Endothelial cell of hepatic sinusoid (primary cell): ENCODE results near the gene SLITRK2.

Experiments used
- in situ Hi-C: cut with HindIII; loops from 2 replicates; pipeline ENCODE4 v1.10.0; 2017; ENCODE audit warnings: low sequenced_read_pairs

The SLITRK2 gene, protein sequence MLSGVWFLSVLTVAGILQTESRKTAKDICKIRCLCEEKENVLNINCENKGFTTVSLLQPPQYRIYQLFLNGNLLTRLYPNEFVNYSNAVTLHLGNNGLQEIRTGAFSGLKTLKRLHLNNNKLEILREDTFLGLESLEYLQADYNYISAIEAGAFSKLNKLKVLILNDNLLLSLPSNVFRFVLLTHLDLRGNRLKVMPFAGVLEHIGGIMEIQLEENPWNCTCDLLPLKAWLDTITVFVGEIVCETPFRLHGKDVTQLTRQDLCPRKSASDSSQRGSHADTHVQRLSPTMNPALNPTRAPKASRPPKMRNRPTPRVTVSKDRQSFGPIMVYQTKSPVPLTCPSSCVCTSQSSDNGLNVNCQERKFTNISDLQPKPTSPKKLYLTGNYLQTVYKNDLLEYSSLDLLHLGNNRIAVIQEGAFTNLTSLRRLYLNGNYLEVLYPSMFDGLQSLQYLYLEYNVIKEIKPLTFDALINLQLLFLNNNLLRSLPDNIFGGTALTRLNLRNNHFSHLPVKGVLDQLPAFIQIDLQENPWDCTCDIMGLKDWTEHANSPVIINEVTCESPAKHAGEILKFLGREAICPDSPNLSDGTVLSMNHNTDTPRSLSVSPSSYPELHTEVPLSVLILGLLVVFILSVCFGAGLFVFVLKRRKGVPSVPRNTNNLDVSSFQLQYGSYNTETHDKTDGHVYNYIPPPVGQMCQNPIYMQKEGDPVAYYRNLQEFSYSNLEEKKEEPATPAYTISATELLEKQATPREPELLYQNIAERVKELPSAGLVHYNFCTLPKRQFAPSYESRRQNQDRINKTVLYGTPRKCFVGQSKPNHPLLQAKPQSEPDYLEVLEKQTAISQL

DNA sequence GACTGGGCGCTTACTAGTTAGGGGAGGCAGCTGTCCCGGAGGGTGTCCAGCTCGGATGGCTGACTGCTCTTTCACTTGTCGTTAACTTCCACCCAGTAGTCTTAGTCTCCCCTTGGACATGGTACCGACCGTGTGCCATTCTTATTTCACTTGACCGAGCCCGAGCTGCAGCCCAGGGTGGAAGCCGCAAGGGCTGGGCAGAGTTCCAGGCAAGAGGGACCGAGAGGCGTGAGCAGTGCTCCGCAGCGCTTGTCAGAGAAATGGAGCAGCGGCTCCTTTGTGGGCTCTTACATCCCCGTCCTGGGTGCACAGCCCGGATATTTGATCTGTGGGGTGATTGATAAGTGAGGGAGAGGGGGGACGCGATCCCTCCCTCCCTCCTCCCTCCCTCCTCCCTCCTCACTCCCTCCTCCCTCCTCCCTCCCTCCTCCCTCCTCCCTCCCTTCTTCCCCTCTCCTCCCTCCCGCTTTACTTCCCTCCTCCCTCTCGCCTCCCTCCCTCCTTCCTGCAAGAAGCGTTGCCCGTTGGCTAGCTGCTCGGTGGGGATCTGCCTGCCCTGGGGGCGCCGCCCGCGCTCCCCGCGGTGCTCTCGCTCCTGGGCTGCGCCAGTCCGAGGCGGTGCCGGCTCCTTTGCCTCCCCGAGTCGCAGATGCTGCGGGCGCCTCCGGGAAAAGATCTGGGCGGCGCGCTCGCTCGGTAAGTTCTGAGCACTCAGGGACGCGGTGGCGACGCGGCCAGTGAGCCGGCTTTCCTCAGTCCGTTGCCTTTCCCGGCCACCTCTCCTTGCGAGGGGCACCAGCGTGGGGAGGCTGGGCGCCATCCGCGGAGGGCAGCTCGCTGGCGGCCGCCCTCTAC, at the start of gene SLITRK2:
Gene SLITRK2 (plus strand): TSS at position 499 of the 855 bp plus-strand sequence. CDS start 4,597 bp downstream, outside the sequence.
- in situ Hi-C loops: no loop called here

DNA sequence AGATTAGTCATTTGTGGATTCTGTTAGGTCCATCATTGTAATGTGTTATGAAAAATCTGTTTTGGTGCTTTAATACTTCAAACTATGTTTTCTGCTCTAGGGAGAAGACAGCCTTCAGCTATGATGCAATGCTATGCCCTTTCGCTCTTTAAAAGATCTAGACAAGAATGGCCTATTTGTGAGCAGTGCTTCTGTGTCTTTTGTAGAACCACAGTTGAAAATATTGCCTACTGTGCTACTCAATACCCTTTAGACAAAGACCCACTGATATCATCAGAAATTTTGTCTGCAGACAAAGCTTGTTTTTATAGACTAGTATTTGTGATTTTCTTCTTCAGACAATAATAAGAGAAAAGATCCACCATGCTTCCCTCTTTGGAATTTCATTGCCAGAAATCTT, 44.6 kb upstream of the SLITRK2 start:
- in situ Hi-C loops: no loop called here

DNA sequence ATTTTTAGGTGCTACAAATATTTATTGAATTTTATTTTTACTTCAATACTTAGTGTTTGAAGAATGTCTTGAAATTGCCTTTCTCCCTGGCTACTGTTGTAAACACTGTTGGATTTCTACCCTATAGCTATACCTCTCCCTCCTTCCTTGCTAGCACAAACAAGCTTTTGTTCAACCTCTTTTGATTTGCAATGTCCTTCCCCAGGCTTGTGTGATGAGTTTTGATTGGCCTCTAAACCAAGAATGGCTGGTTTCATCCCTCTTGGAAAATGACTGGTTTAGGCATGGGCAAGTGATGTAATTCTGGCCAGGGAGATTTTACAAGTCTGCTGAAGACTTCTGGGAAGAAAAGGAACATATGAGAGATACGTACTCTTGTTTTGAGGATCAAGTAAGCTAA, 25.3 kb upstream of the SLITRK2 start:
- in situ Hi-C loops: no loop called here

DNA sequence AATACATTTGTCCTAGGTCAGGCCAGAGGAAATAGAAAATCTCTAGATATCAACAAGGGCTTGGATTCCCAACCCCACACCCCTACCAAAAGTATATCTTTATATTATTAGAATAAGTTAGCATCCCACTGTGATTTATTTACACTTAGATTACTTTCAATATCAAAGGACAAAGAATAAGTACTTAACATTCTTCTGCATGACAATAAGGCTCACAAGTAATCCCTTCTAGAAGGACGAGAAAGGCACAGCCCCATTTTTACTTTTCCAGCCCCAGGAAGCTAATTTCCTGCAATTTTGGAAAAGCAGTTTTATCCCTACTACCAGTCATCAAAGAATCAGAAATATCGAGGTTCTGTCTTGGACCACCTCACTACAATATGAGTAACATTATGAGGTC, 14.1 kb upstream of the SLITRK2 start:
- in situ Hi-C loops: no loop called here

DNA sequence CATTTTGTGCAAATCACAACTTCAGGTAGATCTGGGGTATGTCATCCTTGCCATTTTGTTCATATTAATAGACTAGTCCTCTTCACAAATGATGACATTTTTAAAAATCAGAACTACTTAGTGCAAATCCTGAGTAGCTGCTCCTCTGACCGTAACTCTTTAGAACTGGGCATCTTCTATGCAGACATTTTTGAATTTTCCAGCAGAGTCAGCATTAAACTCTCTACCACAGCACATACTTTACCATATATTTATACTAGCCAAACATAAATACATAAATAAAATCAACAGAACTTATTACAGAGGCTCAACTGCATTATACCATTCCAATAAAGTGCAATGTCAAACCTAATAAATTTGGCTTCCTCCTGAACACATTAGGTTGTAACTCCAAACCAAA, 4.5 kb upstream of the SLITRK2 start:
- in situ Hi-C loops: no loop called here

DNA sequence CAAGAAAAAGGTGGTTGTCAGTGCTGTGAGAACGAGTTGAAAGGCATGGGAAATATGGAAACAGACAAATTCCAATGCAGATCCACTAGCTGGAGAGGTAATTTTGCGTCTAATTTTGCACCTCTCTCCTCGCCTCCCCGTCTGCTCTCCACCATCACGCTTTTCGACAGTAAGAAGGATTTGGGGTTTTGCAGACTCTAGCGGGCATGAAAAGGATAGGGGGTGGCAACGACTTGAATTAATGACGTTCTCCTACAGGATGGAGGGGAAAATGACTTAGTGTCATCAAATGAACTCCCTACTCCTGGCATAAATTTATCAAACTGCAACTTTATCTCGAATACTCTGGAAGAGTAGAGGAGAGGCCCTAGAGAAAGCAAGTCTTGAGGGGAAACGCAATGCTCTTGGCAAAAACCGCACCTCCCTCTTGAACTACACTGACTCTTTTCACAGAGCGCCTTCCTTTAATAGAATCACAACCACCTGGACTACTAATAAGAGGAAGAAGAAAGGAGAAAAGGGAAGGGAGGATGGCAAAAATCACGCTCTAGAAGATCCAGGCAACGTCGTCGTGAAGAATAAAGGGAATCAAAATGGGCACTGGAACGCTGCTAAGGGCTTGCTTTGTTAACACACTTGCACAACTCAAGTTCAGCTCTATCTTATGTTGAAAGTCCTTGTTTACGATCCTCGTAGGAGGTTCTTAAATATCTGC, 871 bp upstream of the SLITRK2 start:
- in situ Hi-C loops: no loop called here

DNA sequence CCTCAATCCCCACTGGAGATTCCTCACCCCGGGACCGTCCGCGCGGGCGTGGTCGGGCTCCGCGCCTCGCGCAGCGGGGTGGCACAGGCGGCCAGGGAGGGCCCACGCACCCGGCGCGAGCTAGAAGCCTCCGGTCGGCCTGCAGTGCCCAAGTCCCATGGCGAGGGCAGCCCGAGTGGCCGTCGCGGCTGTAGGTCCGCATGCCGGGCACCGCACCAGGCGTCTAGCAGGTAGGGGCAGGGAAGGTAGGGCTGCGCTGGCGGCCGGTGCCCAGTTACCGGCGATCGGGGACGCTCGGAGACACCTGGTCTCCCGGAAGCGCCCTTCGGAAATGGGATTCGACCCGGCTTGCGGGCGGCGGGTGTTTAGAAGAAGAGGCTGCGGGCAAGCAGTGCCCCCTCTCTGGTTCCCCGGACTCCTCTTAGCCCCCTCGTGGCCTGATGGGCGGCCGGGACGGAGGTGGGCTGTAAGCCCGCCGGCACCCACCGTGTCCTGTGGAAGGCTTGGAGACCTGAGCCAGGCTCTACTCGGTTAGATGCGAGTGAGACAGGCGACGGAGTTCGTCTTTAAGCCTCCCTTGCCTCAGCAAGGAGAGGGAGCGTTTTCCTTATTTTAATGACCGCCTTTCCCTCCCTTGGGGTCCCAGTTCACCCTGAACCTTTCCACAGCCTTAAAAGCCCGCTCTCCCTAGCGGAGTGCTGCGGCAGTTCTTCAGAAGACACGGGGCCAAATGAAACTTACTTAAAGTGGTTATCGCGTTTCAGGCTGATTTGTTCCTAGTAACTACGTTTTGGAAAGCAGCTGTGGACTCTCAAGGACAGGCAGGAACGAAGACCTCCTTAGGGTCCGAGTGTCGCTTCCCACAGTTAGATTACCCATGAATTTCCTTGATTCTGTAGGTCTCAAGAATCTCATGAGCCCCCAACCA, 821 bp downstream of the SLITRK2 start:
- in situ Hi-C loops: no loop called here

DNA sequence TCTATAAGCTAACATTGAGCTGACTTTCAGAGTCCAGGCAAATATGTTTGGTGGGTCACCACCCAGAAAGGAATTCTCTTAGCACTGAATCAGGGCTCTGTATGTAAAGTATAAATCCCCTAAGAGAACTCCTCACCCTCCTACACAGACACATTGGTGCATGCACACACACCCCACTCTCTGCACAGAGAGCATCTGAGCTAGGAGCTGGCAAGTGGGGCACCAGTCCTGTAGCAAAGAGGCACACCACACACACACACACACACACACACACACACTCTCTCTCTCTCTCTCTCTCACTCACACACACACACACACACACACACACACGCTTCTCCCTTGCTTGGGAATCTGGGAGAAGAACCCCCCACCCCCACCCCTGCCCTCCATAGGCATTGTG, 3.2 kb downstream of the SLITRK2 start:
- in situ Hi-C loops: no loop called here

DNA sequence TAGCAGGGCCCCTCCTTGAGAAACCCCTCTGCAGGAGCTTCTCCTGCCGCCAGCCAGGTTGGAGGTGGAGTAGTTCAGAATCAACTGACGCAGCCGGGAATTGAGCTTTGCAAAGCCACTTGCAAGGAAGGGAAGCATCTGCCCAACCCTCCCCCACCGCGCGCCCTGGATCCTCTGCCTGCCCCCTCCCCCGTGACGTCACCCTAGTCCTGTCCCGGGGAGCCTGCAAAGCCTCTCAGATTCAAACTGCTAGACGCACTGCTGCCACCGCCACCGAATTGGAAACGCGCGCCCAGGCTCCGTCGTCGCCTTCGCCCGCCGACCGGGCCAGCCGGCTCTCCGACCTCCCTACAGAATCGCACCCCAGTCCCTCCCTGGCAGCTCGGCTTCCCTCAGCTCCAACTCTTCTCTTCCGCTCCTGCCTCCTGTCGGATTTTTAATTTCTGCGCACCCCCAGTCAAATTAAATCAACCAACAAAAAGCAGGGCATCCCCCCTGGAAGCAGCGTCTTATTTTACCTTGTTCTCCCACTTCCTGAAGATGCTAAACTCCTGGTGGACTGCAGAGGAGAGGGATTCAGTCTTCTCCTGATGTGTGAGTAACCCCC, 3.8 kb downstream of the SLITRK2 start:
- in situ Hi-C loops: no loop called here

DNA sequence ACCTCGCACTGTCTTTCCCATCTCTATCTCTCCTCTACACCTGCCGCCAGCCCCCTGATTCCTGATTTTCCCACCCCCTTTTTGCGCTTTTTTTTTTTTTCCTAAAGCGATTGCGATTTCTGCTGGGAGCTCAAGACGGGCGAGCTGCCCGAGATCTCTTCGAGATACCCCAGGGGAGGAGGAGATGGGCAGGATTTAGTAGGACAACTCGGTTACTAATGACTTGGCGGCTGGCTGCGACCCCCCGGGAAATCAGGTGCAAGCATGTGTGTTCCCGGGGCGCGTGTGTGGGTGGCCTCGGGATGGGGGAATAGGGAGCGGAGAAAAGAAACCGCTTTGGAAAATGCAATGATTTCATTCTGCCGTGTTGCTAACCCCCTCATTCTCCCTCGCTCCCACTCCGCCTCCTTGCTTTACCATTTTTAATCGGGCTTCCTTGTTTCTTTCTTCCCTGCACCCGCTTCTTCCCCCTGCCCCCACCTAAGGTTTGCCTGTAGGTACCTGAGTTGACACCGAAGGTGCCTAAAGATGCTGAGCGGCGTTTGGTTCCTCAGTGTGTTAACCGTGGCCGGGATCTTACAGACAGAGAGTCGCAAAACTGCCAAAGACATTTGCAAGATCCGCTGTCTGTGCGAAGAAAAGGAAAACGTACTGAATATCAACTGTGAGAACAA, 4.4 kb downstream of the SLITRK2 start:
- in situ Hi-C loops: no loop called here

DNA sequence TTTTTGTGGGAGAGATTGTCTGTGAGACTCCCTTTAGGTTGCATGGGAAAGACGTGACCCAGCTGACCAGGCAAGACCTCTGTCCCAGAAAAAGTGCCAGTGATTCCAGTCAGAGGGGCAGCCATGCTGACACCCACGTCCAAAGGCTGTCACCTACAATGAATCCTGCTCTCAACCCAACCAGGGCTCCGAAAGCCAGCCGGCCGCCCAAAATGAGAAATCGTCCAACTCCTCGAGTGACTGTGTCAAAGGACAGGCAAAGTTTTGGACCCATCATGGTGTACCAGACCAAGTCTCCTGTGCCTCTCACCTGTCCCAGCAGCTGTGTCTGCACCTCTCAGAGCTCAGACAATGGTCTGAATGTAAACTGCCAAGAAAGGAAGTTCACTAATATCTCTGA, 5.5 kb downstream of the SLITRK2 start:
- in situ Hi-C loops: no loop called here

DNA sequence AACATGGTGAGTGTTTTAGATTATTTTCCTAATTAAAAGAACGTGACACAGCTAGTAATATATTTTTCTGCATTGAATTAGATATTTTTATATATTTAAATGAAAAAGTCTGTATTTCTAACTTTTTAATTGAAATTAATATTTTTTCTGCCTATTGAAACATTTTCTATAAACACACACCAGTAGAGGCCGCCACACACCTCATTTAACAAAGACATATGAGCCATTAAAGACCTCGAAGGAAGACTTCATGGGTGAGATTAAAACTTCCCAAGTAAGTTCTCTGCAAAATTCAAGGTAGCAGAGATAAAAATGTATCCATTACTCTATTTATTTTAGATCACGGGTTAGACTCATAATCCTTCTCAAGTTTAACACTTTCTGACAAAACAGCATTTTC, 8.3 kb downstream of the SLITRK2 start:
- in situ Hi-C loops: no loop called here

DNA sequence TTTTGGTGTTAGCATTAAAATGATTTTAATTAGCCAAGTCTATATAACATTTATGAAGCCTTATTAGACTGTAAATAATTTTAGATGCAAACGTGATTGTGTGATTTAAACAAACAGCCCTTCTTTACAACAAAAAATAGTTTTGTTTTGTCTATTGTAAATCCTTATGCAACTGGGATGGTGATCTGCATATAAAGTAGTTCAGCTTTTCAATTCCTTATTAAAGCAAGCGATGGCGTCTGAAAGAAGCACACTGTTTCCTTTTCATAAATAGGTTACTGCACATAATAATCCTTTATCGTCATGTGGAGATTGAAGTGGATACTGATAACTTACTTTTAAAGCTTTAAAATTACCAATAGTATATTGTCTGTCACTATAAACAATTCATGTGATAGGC, 8.8 kb downstream of the SLITRK2 start:
- in situ Hi-C loops: no loop called here

DNA sequence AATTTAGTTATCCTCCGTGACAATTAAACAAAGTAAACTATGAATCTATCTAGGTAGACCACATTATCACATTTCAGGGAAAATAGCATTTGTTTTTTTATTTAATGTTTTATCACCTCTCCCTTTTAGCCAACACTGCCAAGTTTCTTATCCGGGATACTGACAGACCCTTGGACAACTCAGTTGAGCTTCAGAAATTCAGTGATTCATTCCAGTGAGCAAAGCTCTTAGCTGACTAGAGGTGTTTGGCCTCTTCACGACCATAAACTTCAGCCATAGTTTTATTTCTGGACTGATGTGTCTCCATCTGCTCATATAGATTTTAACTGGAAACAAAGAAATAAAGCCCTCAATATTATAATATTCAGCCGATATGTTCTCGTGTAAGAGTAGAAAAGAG, 15.2 kb downstream of the SLITRK2 start:
- in situ Hi-C loops: no loop called here

DNA sequence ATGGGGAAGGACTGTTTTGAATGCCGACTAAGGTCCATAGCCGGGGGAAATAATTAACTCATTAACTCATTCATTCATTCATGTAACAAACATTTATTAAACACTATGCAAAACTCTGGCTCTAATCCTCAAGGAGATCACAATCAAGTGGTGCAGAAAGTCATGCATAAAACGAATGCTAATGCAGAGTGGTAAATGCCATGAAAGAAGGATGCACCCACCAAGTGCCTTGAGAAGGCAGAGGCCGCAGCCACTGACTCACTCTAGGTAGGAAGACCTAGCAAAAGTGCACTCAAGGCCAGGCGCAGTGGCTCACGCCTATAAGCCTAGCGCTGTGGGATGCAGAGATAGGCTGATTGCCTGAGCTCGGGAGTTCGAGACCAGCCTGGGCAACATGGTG, 22.9 kb downstream of the SLITRK2 start:
- in situ Hi-C loops: no loop called here

DNA sequence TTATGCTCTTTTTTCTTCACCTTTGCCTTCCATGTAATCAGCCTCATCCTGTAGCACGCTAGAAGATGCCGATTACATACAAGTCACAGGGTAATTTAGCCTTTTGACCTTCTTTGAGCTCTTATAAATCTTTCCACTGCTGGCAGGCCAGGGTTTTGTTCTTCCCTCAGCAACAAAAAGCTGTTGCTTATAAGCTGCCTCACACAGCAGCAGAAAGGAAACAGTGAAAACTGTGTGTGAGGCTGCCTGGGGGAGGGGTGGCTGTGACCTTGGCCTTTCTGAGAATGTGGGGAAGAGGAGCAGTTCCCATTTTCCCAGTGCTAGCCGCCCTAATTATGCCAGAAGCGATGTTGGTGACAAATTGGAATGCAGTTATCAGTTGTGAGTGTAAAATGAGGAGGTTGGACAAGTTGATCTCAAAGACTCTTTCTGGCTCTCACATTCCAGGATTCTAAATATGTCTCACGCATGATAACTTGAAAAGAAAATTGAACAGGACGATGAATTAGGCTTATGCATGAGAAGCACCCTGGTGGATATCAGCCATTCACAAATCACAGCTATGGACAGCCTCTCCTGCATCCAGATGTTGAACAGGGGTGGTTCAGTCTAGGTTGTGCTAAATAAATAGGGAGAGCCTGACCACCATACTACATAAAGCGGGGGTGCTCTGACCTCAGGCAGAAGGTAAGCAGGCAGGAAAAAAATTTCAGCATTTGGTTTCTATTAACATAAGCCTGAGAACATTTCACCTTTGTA, 25.7 kb downstream of the SLITRK2 start:
- in situ Hi-C loops: no loop called here

DNA sequence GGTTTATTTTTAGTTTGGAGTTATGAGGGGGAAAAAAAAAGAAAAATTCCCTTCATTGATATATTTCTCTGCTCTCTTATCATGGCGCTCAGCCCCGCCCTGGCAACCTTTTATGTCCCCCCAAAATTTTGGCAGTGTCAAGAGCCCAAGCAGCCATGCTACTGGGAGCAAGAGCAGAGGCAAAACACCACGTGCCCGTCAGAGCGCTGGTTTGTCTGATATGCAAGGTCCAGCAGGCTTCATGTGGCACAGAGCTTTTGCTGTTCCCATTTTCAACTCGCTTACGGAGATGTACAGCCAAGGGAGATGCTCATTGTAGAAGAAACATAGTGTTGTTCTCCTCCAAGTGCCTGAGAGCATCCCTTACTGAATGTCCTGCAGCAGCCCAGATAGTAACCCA, 27.3 kb downstream of the SLITRK2 start:
- in situ Hi-C loops: no loop called here

DNA sequence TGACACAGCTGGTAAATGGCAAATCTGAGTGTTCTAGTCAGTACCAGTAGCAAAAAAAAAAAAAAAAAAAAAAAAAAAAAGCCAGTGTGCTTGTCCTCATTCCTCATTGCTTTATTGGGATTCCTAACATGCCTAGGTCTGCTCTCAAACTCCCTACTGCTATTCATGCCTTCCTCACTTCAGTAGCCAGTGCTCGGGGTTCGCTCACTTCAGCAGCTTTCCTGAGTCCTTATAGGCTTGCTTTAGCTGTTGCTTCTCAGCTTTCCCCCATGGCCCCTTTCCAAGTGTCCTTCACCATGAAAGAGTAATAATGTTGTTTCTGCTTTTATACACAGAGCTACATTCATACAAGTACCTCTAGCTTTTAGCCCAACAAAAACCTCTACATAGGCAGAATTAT, 30.8 kb downstream of the SLITRK2 start:
- in situ Hi-C loops: no loop called here
